BJ (cell line): ENCODE data around the gene SLC7A8. TPM values are rescaled to one million over a fixed set of nuclear protein-coding genes. Genes with fewer than 3 reads are reported as not detected.

Experiments
- CTCF ChIA-PET: fragments of 350-600 bp; formaldehyde crosslinking; extraction: SDS; loops from one replicate; lab custom pipeline; 2021; ENCODE audit warnings: antibody characterized with exemption, inconsistent platforms; lab: Yijun Ruan, JAX
- POLR2A ChIA-PET: fragments of 300-600 bp; sonication (Branson Sonifier 250); formaldehyde crosslinking; extraction: SDS; loops from one replicate; lab custom pipeline; 2021; ENCODE audit warnings: antibody characterized with exemption; lab: Charles Lee
- DNase-seq: peaks from one replicate; pipeline ENCODE4 v3.0.0-alpha.2; 2011; ENCODE audit warnings: low read depth
- H3K27me3 ChIP-seq: 2 replicates; pipeline ENCODE4 v1.6.0; 2011; ENCODE audit warnings: low read length; ENCODE audit not compliant: control insufficient read depth, insufficient read depth
- H3K36me3 ChIP-seq: 2 replicates; pipeline ENCODE4 v1.5.1; 2011; ENCODE audit warnings: low read length; ENCODE audit not compliant: control insufficient read depth, insufficient read depth
- H3K4me3 ChIP-seq: 2 replicates; pipeline ENCODE4 v1.5.1; 2011; ENCODE audit warnings: low read depth, mild to moderate bottlenecking, control low read depth, low read length
- polyA plus RNA-seq: library from polyadenylated mRNA; depleted of rRNA; stranded (reverse); fragments of >200 nt; gene quantifications from 2 replicates; pipeline ENCODE4 v1.2.3, GENCODE V29; 2011
- TF ChIP-seq, protein P1 (sequence below): IDR thresholded peaks from 2 replicates; pipeline ENCODE4 v1.5.1; 2011; ENCODE audit warnings: low read depth, mild to moderate bottlenecking, control low read depth, inconsistent platforms, low read length, moderate library complexity; ENCODE audit not compliant: insufficient read depth

The SLC7A8 gene
- polyA plus RNA-seq, 1 experiment, result 4.6 TPM

DNA sequence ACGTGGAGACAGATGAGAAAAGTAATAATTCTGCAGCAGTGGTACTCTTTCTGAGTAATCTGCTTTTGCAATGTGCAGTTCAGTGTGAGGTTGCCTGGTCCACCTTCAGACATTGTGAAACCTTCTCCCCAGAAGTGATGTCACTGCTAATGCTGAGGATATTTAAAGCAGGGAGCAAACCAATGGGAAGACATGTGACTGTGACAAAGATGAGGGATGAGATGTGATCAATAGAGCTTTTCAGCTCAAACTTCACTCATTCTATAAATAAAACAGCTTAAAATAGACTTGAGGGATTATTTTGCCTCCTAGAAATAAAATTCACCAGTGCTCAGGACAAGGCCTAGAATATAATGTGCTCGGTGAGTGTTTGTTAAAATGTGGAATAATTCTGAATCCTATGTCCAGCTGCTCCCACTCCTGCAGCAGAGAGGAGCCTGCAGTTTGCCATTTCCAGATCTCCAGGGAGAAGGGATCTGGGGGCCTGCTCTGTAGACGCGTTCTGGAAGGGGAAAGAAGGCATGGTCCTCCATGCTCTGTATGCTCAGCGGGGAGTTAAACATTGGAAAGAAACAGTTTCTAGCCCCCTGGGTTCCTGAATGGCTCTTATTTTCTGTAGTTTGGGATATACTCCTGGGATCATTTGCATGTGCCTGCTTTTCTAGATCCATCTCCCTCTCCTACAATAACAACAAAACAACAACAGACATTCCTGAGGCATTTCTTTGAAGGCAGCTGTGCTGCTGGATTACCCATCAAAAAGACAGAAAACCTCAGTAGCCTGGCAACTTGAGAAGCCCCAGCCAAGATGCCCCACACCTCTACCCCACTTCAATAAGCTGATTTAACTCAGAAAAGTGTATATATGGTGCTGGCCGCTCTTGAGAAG is 8.9 kb downstream of the SLC7A8 start:
- Histone ChIP-seq H3K36me3 (no peaks in the 10 kb centered on the region), H3K27me3 (no peaks in the 10 kb centered on the region), H3K4me3 (no peak overlapping the region)
- TF ChIP-seq, protein P1, sequence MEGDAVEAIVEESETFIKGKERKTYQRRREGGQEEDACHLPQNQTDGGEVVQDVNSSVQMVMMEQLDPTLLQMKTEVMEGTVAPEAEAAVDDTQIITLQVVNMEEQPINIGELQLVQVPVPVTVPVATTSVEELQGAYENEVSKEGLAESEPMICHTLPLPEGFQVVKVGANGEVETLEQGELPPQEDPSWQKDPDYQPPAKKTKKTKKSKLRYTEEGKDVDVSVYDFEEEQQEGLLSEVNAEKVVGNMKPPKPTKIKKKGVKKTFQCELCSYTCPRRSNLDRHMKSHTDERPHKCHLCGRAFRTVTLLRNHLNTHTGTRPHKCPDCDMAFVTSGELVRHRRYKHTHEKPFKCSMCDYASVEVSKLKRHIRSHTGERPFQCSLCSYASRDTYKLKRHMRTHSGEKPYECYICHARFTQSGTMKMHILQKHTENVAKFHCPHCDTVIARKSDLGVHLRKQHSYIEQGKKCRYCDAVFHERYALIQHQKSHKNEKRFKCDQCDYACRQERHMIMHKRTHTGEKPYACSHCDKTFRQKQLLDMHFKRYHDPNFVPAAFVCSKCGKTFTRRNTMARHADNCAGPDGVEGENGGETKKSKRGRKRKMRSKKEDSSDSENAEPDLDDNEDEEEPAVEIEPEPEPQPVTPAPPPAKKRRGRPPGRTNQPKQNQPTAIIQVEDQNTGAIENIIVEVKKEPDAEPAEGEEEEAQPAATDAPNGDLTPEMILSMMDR, result no peak
- CTCF ChIA-PET, result interaction anchor here (1.1 to 26.2 kb wide), 3 partner anchors 12 to 96 kb away, joined by 3 to 815 read pairs (median 58); partner anchors contain the start of gene CEBPE
- POLR2A ChIA-PET, result no interaction called here
- no peak for DNase-seq

DNA sequence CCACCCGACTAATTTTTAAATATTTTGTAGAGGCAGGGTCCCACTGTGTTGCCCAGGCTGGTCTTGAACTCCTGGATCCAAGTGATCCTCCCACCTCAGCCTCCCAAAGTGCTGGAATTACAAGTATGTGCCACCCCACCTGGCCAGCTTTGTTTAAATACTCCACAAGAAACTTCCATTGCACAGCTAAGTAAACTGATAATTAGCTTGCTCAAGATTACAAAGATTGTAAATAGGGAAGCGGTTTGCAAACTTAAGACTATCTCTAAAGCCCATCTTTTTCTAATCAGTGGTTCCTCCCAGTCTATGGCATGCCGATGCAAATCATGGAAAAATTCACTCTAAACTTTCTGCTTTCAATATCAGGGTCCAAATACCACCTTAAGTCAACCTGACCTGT is 9.7 kb downstream of the SLC7A8 start:
- ChIA-PET CTCF (interaction anchor here (1.4 to 26.2 kb wide), 3 partner anchors 12 to 53 kb away, joined by 3 to 815 read pairs (median 58); partner anchors contain the start of gene CEBPE), POLR2A (no interaction called here)
- TF ChIP-seq, protein P1, result no peak

DNA sequence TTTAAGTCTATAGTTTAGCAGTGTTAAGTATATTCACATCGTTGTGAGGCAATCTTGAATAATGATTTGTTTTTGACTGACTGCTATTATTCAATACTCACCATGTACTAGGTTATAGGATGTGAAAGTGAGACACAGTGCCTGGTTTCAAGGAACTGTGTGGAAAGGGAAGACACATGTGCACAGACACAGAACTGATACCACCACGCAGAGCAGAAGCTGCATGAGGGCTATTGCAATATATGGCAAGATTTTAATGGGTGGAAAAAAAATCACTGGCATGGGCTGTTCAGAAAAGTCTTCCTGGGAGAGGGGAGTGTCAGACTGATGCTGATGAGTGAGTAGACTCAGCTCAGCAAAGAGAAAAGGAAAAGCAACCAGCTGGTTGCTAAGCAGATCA is 10.4 kb downstream of the SLC7A8 start:
- CTCF ChIA-PET, result interaction anchor here (1.2 to 26.2 kb wide), 3 partner anchors 11 to 53 kb away, joined by 3 to 815 read pairs (median 3); partner anchors contain the start of gene CEBPE
- DNase-seq, result no peak
- TF ChIP-seq, protein P1, result no peak

More for the DNA sequence above, 9.7 kb downstream of the SLC7A8 start:
- Histone ChIP-seq H3K4me3 (no peak overlapping the region), H3K27me3 (no peaks in the 10 kb centered on the region), H3K36me3 (no peaks in the 10 kb centered on the region)
- no peak for DNase-seq

DNA sequence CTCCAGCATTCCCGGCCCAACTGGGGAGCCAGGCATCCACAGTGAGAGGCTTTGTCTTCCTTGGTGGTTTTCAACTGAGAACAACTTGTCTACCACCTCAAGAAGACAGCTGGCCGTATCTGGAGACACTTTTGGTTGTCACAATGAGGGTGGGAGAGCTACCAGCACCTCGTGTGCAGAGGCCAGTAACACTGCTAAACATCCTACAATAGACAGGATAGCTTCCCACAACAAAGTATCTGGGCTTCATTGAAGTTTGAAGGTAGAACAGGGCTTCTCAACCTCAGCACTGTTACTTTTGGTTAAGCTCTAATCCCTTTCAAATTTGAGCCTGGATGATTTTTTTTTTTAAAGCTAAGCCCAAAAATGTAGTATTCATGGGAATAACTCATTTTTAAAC is 10.9 kb downstream of the SLC7A8 start:
- TF ChIP-seq, protein P1, result no peak
- no peak overlapping the region for H3K4me3 ChIP-seq
- ChIA-PET CTCF (interaction anchor here (1.2 to 26.2 kb wide), 3 partner anchors 10 to 52 kb away, joined by 3 to 815 read pairs (median 3); partner anchors contain the start of gene CEBPE), POLR2A (interaction anchor here (0.8 kb wide), 1 partner anchor 1962 kb away, joined by 6 read pairs; no protein-coding TSS in a partner anchor)
- no peaks in the 10 kb centered on the region for H3K27me3 ChIP-seq
- DNase-seq, result no peak
- no peaks in the 10 kb centered on the region for H3K36me3 ChIP-seq

More for the DNA sequence above, 10.4 kb downstream of the SLC7A8 start:
- no peaks in the 10 kb centered on the region for H3K36me3 ChIP-seq
- no peaks in the 10 kb centered on the region for H3K27me3 ChIP-seq
- H3K4me3 ChIP-seq, result no peak overlapping the region
- POLR2A ChIA-PET, result interaction anchor here (0.8 kb wide), 1 partner anchor 1962 kb away, joined by 6 read pairs; no protein-coding TSS in a partner anchor

DNA sequence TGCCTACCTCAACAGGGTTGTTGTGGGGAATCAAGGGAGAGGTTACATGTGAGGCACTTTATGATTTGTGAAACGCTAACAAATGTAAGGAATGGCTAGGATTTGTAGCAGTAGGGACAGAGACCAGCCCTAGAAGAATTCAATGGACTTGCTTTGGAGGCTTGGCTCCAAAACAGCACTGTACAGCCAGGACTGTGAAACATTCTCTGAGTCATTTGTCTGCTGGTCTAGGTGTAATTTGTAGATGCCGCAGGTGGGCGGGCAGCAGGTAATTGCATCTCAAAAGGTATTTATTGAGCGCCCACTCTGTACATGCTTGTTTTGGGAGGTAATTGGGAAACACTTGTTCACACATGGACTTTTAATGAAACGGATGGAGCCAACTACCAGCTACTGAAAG is 11.4 kb downstream of the SLC7A8 start:
- TF ChIP-seq, protein P1, result no peak
- ChIA-PET POLR2A (interaction anchor here (0.6 kb wide), 1 partner anchor 17 kb away, joined by 3 read pairs; no protein-coding TSS in a partner anchor), CTCF (interaction anchor here (1.2 to 26.2 kb wide), 4 partner anchors 10 to 52 kb away, joined by 3 to 815 read pairs (median 6); partner anchors contain the start of gene CEBPE)
- no peaks in the 10 kb centered on the region for H3K27me3 ChIP-seq
- no peaks in the 10 kb centered on the region for H3K36me3 ChIP-seq
- DNase-seq, result no peak
- no peak overlapping the region for H3K4me3 ChIP-seq
